Stimulated activated CD4-positive, alpha-beta T cell treated with anti-CD3 and anti-CD28 coated beads, Interleukin-4, amount 100 ng/mL, for 48 hours (primary cell): ENCODE results near the gene C5orf63.
"Not testable (repeated sequence)": the region's sequence is repeated elsewhere in the genome, so short reads cannot be mapped to it uniquely, and the experiment has no call there.

Experiments used
- DNase-seq, 2 donors: peaks; one replicate each; pipeline ENCODE4 v3.0.0-alpha.2; 2020; ENCODE audit warnings: low read depth in 2 of 2

Gene C5orf63

DNA sequence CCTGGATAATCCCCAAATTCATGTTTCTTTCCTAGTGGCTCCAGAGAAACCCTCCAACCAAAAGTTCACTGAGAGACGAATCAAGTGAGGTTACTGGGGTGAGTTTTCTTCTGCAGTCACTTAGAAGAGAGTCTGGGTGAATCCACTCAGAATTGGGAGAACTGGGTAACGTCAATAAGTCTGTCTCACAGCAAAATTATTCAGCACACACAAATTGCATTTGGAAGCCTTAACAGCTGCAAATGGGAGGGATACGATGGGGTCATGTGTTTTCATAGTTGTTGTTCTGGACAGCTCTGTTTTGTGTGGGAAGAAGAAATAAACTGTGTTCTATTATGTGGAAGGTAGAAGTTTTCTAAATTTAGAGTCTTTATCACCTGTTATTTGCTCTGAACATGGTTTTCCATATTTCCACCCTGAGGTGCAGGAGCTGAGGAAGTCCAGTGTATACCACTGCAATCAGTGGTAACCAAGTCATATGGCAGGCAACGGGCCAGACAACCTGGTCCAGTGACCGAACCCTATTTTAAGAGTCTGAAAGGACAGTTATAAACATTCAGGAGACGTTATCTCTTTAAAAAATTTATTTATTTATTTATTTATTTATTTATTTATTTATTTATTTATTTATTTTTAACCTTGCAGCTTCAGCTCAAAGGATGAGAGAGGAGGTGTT is 64.9 kb downstream of the C5orf63 start:
- DNase-seq: no peak

DNA sequence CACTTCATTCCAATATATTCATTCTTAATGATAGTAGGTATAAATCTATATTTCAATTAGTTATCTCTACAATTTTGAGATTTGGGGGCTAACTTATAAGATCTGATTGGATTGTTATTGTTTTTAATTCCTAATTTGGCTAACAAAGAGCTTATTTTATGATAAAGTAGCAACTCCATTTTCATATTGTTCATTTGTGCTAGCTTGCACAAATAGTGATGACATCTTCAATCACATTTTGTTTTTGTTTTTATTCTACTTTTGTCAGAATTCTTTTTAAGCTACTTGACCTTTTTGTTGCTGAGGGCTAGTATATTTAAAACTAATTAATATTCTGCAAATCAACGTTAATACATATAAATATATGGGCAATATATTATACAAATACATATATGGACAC is 65.8 kb downstream of the C5orf63 start:
- DNase-seq: no peak

DNA sequence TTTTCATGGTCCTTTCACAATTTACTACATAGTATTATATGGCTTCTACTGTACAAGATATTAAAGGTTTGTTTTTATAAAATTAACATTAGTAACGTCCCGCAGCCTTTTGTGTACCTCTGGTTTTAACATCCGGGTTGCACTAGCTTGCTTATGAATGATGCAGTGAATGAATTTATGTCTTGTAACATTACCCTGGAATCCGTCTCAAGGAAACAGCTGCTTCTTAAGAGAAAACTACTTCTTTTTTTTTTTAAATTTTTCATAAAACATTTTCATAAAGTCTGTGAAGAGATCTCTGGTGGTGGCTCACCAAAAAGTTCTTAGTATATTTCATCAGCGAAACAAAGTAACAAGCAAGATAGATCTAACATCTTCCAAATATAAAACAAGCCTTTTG is 66.6 kb downstream of the C5orf63 start:
- no peak for DNase-seq

DNA sequence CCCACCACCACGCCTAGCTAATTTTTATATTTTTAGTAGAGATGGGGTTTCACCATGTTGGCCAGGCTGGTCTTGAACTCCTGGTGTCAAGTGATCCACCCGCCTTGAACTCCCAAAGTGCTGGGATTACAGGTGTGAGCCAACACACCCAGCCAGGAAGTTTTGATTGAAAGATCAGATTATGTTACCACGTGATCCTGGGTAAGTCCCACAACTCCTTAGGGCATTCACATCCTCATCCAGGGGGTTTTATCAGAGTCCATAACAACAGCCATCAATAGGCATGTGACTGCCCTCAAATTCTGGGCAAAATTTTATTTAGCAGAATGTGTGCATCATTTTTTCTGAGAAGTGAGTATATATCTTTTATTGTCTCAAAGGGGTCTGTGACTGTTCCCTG is 68.0 kb downstream of the C5orf63 start:
- not testable (repeated sequence) for DNase-seq

DNA sequence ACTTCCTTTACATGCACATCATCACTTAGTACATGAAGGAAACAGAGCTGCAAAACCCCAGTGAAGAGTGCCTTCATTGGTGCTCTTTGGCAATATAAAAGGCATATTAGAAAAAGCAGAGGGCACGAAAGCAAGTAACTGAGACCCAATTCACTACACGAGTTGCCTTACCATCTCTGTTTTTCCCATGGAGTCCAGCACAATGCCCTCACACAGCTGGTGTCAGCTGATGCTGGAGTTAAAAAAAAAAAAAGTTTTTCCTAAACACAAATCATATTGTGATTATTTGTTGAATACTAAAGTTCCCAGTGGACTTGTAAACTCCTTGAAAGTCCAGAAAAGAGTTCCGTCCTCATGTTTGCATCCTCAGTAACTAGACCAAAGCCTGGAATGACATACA is 68.6 kb downstream of the C5orf63 start:
- no peak for DNase-seq

DNA sequence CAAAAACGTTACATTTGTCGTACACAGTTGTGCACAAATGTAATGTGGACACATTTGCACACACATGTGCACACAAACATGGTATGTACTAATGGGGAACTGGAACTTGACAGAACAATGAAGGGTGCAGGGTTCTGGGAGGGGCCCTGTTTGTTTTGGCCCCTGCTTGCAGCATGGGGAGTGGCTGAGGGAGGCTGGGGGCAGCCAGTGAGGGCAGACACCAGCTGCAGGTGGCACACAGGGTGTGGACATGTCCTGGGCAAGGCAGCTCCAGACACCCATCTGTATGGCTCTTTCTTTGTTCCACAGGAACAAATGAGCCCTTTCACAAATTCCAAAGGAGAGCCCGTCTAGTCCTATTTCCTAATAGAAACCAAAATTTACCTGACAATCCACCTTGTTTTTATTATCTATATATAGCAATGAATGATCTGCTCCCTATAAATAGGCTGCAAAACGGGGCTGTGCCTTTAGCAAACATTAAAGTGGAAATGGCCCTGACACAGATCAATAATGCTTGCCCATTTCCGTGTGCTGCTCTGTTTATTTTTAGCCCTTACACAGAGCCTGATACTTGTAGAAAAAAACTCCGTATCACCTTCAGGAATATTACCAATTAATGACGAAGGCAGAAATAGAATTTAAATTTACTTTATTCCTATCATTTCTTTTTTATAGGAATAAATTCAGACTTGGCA is 69.4 kb downstream of the C5orf63 start:
- no peak for DNase-seq

DNA sequence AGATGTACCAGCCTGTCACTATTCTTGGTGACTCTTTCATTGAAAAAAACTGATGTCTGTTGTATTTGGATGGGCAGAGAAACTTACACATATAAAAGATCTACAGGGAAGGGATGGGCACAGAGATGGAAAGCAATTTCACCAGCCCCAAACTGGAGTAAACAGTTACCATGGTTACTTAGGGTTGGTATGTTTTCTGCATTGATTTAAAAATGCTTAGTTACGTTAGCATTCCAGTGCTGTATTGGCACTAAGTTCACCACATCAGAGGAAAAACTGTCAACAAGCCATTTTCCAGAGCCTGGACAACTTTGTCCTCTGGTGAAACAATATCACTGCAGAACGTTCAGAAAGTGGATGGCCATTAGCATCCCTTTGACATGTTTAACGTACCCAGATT is 70.9 kb downstream of the C5orf63 start:
- no peak for DNase-seq

DNA sequence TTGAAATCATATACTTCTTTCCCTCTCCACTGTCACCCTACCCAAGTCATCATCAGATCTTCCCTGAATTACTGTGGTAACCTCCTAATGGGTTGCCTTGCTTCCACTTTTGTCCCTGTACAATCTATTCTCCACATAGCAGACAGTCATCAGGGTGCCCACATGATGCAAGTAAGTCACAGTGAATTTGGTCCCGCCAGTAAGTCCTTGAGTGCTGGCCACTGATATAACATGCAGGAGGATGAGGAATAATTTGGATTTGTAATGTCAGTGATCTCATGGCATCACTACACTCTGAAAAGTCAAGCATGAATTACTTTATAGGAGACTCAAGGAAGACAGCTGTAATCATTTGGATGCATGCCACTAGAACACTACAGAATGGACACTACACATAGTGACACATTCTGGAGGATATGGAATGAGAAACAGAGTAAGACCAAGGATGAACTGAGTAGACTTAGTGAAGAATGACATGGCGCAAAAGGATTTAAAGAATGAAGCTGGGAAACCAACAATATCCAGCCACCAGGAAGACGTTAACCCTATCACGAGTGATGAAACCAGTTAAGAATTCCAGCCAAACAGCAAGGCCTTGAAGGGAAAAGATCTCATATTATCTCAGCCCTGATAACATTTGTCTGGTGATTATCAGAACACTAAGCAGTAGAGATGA is 71.5 kb downstream of the C5orf63 start:
- no peak for DNase-seq
